ENCODE data around the gene ENPP6. TPM values are rescaled to one million over a fixed set of nuclear protein-coding genes. Genes with fewer than 3 reads are reported as not detected.
A peak's percentile ranks its signal among the peaks of the same experiment; 100 is the strongest.

ENPP6 gene
- total and polyA plus RNA-seq, 3 experiments from 2014 or later, result 0.04 to 0.07 TPM; not detected in 1

GRCh38 chr4:184250795-184251669, 33.4 kb upstream of the ENPP6 start:
- Histone ChIP-seq H3K9me3 (ENCODE audit: low read length) (no peaks in the 10 kb centered on the region), H3K27ac (ENCODE audit: low read depth, low read length) (no peak overlapping the region), H3K36me3 (ENCODE audit: insufficient read depth, low read length) (no peaks in the 10 kb centered on the region), H3K4me3 (ENCODE audit: low read length) (no peak overlapping the region), H3K27me3 (ENCODE audit: insufficient read depth, low read length, poor library complexity, severe bottlenecking) (no peaks in the 10 kb centered on the region), H3K4me1 (ENCODE audit: insufficient read depth, low read length) (no peaks in the 10 kb centered on the region)
- no peaks in the 10 kb centered on the region for H3K36me3 Mint-ChIP-seq
- peaks cover 4 to 9% (median 5%) of the 10 kb centered on the region in 3 donors for H3K4me1 Mint-ChIP-seq
- H3K9me3 Mint-ChIP-seq, result no peaks in the 10 kb centered on the region
- POLR2A ChIA-PET, result no interaction called here
- no peak overlapping the region for H3K4me3 Mint-ChIP-seq
- peak in 2 of 5 donors; percentile 46 to 52 for DNase-seq
- H3K27ac Mint-ChIP-seq, result peak overlapping the region in 3 of 8 donors; percentile 1 to 59 (median 3)
- CTCF ChIA-PET, result interaction anchor here (1.0 to 4.8 kb wide), 7 partner anchors 9 to 730 kb away, joined by 3 to 26 read pairs (median 3); no protein-coding TSS in a partner anchor
- peaks cover 3 to 10% of the 10 kb centered on the region in 2 donors for H3K27me3 Mint-ChIP-seq

- Histone ChIP-seq H3K4me1 (ENCODE audit: insufficient read depth, low read length) (no peaks in the 10 kb centered on the region), H3K9me3 (ENCODE audit: low read length) (no peaks in the 10 kb centered on the region), H3K27ac (ENCODE audit: low read depth, low read length) (no peak overlapping the region), H3K27me3 (ENCODE audit: insufficient read depth, low read length, poor library complexity, severe bottlenecking) (no peaks in the 10 kb centered on the region), H3K4me3 (ENCODE audit: low read length) (no peak overlapping the region), H3K36me3 (ENCODE audit: insufficient read depth, low read length) (no peaks in the 10 kb centered on the region)
- DNase-seq, result no peak
- no peak overlapping the region for H3K27ac Mint-ChIP-seq
- ChIA-PET POLR2A (no interaction called here), CTCF (interaction anchor here (1.1 kb wide), 1 partner anchor 16 kb away, joined by 4 read pairs; no protein-coding TSS in a partner anchor)
- no peak overlapping the region for H3K4me3 Mint-ChIP-seq
- H3K9me3 Mint-ChIP-seq, result no peaks in the 10 kb centered on the region
- peaks cover 4 to 9% (median 5%) of the 10 kb centered on the region in 3 donors for H3K4me1 Mint-ChIP-seq
- H3K27me3 Mint-ChIP-seq, result peaks cover 2 to 10% of the 10 kb centered on the region in 2 donors
- H3K36me3 Mint-ChIP-seq, result no peaks in the 10 kb centered on the region
Measured at GRCh38 chr4:184248216-184248615, 30.5 kb upstream of the ENPP6 start.

- Histone ChIP-seq H3K36me3 (ENCODE audit: insufficient read depth, low read length) (no peaks in the 10 kb centered on the region), H3K4me3 (ENCODE audit: low read length) (no peak overlapping the region), H3K9me3 (ENCODE audit: low read length) (no peaks in the 10 kb centered on the region), H3K4me1 (ENCODE audit: insufficient read depth, low read length) (no peaks in the 10 kb centered on the region), H3K27ac (ENCODE audit: low read depth, low read length) (no peak overlapping the region), H3K27me3 (ENCODE audit: insufficient read depth, low read length, poor library complexity, severe bottlenecking) (no peaks in the 10 kb centered on the region)
- no peak for DNase-seq
- CTCF ChIA-PET, result interaction anchor here (1.1 kb wide), 1 partner anchor 17 kb away, joined by 4 read pairs; no protein-coding TSS in a partner anchor
- Mint-ChIP-seq H3K36me3 (no peaks in the 10 kb centered on the region), H3K27me3 (peaks cover 2 to 10% of the 10 kb centered on the region in 2 donors), H3K27ac (no peak overlapping the region), H3K4me1 (peaks cover 4 to 9% (median 5%) of the 10 kb centered on the region in 3 donors), H3K4me3 (no peak overlapping the region), H3K9me3 (no peaks in the 10 kb centered on the region)
- POLR2A ChIA-PET, result no interaction called here
Measured at GRCh38 chr4:184247421-184247820, 29.7 kb upstream of the ENPP6 start.

- no peak overlapping the region for H3K27ac Mint-ChIP-seq
- no peak for DNase-seq
- Histone ChIP-seq H3K4me3 (ENCODE audit: low read length) (no peak overlapping the region), H3K9me3 (ENCODE audit: low read length) (no peaks in the 10 kb centered on the region), H3K36me3 (ENCODE audit: insufficient read depth, low read length) (no peaks in the 10 kb centered on the region), H3K27me3 (ENCODE audit: insufficient read depth, low read length, poor library complexity, severe bottlenecking) (no peaks in the 10 kb centered on the region), H3K4me1 (ENCODE audit: insufficient read depth, low read length) (no peaks in the 10 kb centered on the region), H3K27ac (ENCODE audit: low read depth, low read length) (no peak overlapping the region)
- H3K4me3 Mint-ChIP-seq, result no peak overlapping the region
- ChIA-PET CTCF (interaction anchor here (0.8 kb wide), 1 partner anchor 18 kb away, joined by 5 read pairs; no protein-coding TSS in a partner anchor), POLR2A (no interaction called here)
- peaks cover 4 to 9% (median 5%) of the 10 kb centered on the region in 3 donors for H3K4me1 Mint-ChIP-seq
- no peaks in the 10 kb centered on the region for H3K9me3 Mint-ChIP-seq
- peaks cover 2 to 10% of the 10 kb centered on the region in 2 donors for H3K27me3 Mint-ChIP-seq
- H3K36me3 Mint-ChIP-seq, result no peaks in the 10 kb centered on the region
Measured at GRCh38 chr4:184246426-184246825, 28.8 kb upstream of the ENPP6 start.

GRCh38 chr4:184238072-184238745, 20.5 kb upstream of the ENPP6 start:
- ChIA-PET CTCF (no interaction called here), POLR2A (no interaction called here)
- Histone ChIP-seq H3K36me3 (ENCODE audit: insufficient read depth, low read length) (no peaks in the 10 kb centered on the region), H3K4me3 (ENCODE audit: low read length) (no peak overlapping the region), H3K27me3 (ENCODE audit: insufficient read depth, low read length, poor library complexity, severe bottlenecking) (no peaks in the 10 kb centered on the region), H3K27ac (ENCODE audit: low read depth, low read length) (no peak overlapping the region), H3K4me1 (ENCODE audit: insufficient read depth, low read length) (no peaks in the 10 kb centered on the region), H3K9me3 (ENCODE audit: low read length) (no peaks in the 10 kb centered on the region)
- Mint-ChIP-seq H3K4me1 (peaks cover 5 to 19% (median 14%) of the 10 kb centered on the region in 3 donors), H3K4me3 (no peak overlapping the region), H3K27ac (peak overlapping the region in 3 of 8 donors; percentile 2 to 64 (median 24)), H3K27me3 (no peaks in the 10 kb centered on the region), H3K36me3 (no peaks in the 10 kb centered on the region), H3K9me3 (no peaks in the 10 kb centered on the region)
- no peak for DNase-seq

GRCh38 chr4:184237612-184238011, 19.9 kb upstream of the ENPP6 start:
- H3K36me3 Mint-ChIP-seq, result no peaks in the 10 kb centered on the region
- no peaks in the 10 kb centered on the region for H3K9me3 ChIP-seq (ENCODE audit: low read length)
- peaks cover 5 to 19% (median 14%) of the 10 kb centered on the region in 3 donors for H3K4me1 Mint-ChIP-seq
- no peaks in the 10 kb centered on the region for H3K27me3 ChIP-seq (ENCODE audit: insufficient read depth, low read length, poor library complexity, severe bottlenecking)
- CTCF ChIA-PET, result interaction anchor here (1.2 kb wide), 1 partner anchor 27 kb away, joined by 3 read pairs; no protein-coding TSS in a partner anchor
- no peaks in the 10 kb centered on the region for H3K36me3 ChIP-seq (ENCODE audit: insufficient read depth, low read length)
- H3K4me3 Mint-ChIP-seq, result no peak overlapping the region
- H3K9me3 Mint-ChIP-seq, result no peaks in the 10 kb centered on the region
- H3K27ac Mint-ChIP-seq, result peak overlapping the region in 6 of 8 donors; percentile 2 to 61 (median 32)
- POLR2A ChIA-PET, result no interaction called here
- no peaks in the 10 kb centered on the region for H3K4me1 ChIP-seq (ENCODE audit: insufficient read depth, low read length)
- H3K27ac ChIP-seq (ENCODE audit: low read depth, low read length), result no peak overlapping the region
- H3K27me3 Mint-ChIP-seq, result no peaks in the 10 kb centered on the region
- no peak overlapping the region for H3K4me3 ChIP-seq (ENCODE audit: low read length)
- peak in 1 of 5 donors; percentile 60 for DNase-seq

- H3K36me3 ChIP-seq (ENCODE audit: insufficient read depth, low read length), result no peaks in the 10 kb centered on the region
- no peaks in the 10 kb centered on the region for H3K9me3 ChIP-seq (ENCODE audit: low read length)
- Mint-ChIP-seq H3K4me3 (no peak overlapping the region), H3K27ac (peak overlapping the region in 2 of 8 donors; percentile 12 to 16), H3K36me3 (no peaks in the 10 kb centered on the region), H3K27me3 (no peaks in the 10 kb centered on the region), H3K9me3 (no peaks in the 10 kb centered on the region), H3K4me1 (peaks cover 5 to 19% (median 15%) of the 10 kb centered on the region in 3 donors)
- POLR2A ChIA-PET, result interaction anchor here (0.6 kb wide), 1 partner anchor 10 kb away, joined by 3 read pairs; no protein-coding TSS in a partner anchor
- peaks cover under 1% of the 10 kb centered on the region for H3K4me1 ChIP-seq (ENCODE audit: insufficient read depth, low read length)
- no peaks in the 10 kb centered on the region for H3K27me3 ChIP-seq (ENCODE audit: insufficient read depth, low read length, poor library complexity, severe bottlenecking)
- DNase-seq, result no peak
- CTCF ChIA-PET, result interaction anchor here (1.1 kb wide), 1 partner anchor 17 kb away, joined by 3 read pairs; the partner anchor contains the start of gene ENPP6
- no peak overlapping the region for H3K27ac ChIP-seq (ENCODE audit: low read depth, low read length)
- H3K4me3 ChIP-seq (ENCODE audit: low read length), result no peak overlapping the region
Measured at GRCh38 chr4:184235526-184235925, 17.9 kb upstream of the ENPP6 start.

- CTCF ChIA-PET, result no interaction called here
- no peaks in the 10 kb centered on the region for H3K9me3 ChIP-seq (ENCODE audit: low read length)
- Mint-ChIP-seq H3K27me3 (peaks cover under 1 to 3% of the 10 kb centered on the region in 2 donors), H3K27ac (no peak overlapping the region), H3K4me3 (no peak overlapping the region), H3K9me3 (no peaks in the 10 kb centered on the region), H3K4me1 (peaks cover 18 to 33% (median 28%) of the 10 kb centered on the region in 3 donors), H3K36me3 (no peaks in the 10 kb centered on the region)
- no peaks in the 10 kb centered on the region for H3K36me3 ChIP-seq (ENCODE audit: insufficient read depth, low read length)
- H3K4me3 ChIP-seq (ENCODE audit: low read length), result no peak overlapping the region
- no peak overlapping the region for H3K27ac ChIP-seq (ENCODE audit: low read depth, low read length)
- peaks cover 14% of the 10 kb centered on the region for H3K4me1 ChIP-seq (ENCODE audit: insufficient read depth, low read length)
- no peaks in the 10 kb centered on the region for H3K27me3 ChIP-seq (ENCODE audit: insufficient read depth, low read length, poor library complexity, severe bottlenecking)
- no peak for DNase-seq
- POLR2A ChIA-PET, result no interaction called here
Measured at GRCh38 chr4:184234155-184234554, 16.5 kb upstream of the ENPP6 start.
